D721Med (cell line): ENCODE results near the gene BBS4.
"Not testable (repeated sequence)": the region's sequence is repeated elsewhere in the genome, so short reads cannot be mapped to it uniquely, and the experiment has no call there.

Source experiments
- DNase-seq: peaks from one replicate; pipeline ENCODE4 v3.0.0; 2011; ENCODE audit warnings: low spot score; ENCODE audit not compliant: insufficient read length
- FAIRE-seq: peaks from 2 replicates; lab custom pipeline; 2011; peaks lifted over from hg19 to GRCh38; lab: Jason Lieb, UNC
- TF ChIP-seq, protein P1 (sequence below): IDR thresholded peaks from 2 replicates; pipeline ENCODE4 v1.5.1; 2012; ENCODE audit warnings: mild to moderate bottlenecking, control low read depth; ENCODE audit not compliant: insufficient read depth; ENCODE audit errors: missing control alignments

The BBS4 gene

DNA sequence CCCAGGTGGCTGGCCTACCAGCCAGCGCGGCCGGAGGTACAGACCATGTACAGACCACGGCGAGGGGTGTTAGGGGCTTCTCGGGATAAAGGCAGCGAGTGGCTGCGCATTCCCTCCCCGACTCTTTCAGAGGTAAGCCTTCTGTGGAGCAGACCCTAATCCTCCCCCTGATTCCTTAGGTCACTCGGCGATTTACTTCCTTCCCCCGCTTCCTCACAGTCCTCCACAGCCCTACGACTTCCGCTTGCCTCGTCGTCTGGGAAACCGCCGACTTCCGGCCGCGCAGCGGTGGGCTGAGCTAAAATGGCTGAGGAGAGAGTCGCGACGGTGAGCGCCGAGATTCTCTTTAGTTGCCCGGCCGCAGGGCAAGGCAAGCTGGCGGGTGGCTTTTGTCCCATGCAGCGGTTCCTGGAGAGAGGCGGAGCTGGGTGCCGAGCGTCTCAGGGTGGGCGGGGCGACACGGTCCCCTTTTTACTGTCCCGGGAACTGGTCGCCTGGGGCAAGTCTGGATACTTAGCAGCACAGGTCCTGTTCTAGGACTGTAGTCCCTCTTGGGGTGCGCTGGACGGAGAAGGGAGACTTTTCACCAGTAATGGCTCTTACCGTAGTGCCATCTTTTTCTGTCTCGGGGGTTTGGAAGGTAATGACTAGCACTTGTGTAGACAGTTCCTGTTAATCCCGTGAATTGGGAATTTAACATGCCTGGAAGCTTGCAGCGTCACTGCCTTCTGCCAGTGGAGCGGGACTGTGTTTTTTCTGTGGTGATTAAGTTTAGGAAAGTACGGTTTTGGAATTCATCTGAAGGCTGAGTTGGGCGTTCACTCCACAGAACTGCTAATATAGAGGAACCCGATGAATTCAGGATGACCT is at the start of gene BBS4, which contains the start of gene HIGD2B:
Gene BBS4, plus strand, starts transcription at position 283 of the 870 bp plus-strand sequence. Its CDS starts 21 bp downstream, at position 304.
Gene HIGD2B, minus strand, starts transcription at position 258 of the 870 bp plus-strand sequence. CDS start 9,808 bp downstream, outside the sequence.
- FAIRE-seq, result no peak
- peak; percentile 40 for DNase-seq
- TF ChIP-seq, protein P1, sequence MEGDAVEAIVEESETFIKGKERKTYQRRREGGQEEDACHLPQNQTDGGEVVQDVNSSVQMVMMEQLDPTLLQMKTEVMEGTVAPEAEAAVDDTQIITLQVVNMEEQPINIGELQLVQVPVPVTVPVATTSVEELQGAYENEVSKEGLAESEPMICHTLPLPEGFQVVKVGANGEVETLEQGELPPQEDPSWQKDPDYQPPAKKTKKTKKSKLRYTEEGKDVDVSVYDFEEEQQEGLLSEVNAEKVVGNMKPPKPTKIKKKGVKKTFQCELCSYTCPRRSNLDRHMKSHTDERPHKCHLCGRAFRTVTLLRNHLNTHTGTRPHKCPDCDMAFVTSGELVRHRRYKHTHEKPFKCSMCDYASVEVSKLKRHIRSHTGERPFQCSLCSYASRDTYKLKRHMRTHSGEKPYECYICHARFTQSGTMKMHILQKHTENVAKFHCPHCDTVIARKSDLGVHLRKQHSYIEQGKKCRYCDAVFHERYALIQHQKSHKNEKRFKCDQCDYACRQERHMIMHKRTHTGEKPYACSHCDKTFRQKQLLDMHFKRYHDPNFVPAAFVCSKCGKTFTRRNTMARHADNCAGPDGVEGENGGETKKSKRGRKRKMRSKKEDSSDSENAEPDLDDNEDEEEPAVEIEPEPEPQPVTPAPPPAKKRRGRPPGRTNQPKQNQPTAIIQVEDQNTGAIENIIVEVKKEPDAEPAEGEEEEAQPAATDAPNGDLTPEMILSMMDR, result no peak

DNA sequence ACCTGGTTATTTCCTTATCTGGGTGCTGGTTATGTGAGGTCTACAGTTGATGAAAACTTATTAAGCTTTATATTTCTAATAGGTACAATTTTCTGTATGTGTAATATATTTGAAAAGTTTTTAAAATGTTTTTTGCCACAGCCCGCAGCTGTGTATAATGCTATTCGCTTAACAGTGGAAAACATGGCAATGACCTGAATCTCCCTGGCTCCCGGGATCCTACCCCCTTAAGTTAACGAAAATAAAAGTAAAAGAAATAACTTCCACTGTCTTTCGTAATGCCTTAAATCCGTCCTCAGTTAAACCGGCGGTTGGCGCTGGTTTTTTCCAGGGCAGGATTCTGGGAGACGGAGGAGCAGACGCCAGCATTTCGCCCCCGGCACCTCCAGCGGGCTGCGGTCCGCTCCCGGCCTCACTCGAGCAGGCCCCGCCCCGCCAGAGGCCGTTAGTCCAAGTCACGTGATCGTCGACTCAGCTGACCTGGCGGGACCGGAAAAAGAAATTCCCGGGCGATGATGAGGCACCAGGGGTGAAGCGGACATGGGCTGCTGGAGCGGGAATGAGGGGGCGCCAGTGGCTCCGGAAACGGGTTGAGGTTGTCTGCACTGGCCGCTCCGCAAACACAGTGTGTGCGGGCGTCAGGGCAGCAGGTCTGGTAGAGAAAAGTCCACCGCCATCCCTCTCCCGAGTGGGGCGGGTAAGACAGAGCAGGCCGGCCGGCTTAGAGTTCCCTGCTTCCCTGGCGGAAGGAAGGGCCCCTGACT is 49.3 kb upstream of the BBS4 start:
- DNase-seq, FAIRE-seq: not testable (repeated sequence)

GRCh38 chr15:72639759-72640483 is 46.1 kb upstream of the BBS4 start:
- DNase-seq, FAIRE-seq: not testable (repeated sequence)

DNA sequence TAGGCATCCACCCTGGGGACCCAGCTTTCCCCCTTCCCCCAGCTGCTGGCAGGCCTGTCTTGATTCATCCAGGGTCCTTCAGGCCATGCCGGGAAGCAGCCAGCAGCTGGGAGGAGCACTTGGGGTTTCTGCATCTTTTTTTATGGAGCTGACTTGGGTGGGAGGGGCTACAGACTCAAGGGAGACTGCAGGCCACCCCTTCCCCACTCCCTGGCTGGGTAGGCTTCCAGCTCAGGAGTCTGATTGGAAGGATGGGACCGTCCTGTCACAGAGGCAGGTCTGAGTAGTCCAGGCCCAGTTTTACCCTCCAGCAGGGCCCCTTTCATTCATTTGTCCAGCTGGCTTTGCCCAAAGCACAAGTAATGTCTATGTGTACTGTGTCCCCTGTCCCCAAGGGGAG is 43.7 kb upstream of the BBS4 start:
- FAIRE-seq, DNase-seq: not testable (repeated sequence)

GRCh38 chr15:72648631-72649253 is 37.3 kb upstream of the BBS4 start:
- FAIRE-seq, DNase-seq: not testable (repeated sequence)

- DNase-seq, FAIRE-seq: not testable (repeated sequence)
Measured at GRCh38 chr15:72654397-72654796, 31.6 kb upstream of the BBS4 start, which contains the start of gene GOLGA6B. Gene GOLGA6B (plus strand): TSS chr15:72654697. CDS start chr15:72654738, 41 bp downstream.

DNA sequence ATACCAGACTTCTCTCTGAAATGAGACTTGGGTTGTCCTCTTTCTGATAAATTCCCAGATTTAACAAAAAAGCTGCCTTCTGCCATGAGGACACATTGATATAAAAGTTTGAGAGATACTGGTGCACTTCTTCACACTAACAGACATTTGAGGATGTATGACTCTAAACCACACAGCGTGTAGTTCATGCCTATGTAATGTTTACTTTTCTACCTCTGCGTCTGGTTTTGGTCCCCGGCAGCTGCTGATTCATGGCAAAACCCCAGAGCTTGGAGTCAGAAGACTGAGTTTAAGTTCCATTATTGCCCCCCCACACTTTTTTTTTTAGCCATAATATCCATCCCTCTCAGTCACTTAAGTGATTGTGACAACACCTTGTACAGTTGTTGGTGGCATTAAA is 30.0 kb upstream of the BBS4 start:
- not testable (repeated sequence) for FAIRE-seq, DNase-seq

DNA sequence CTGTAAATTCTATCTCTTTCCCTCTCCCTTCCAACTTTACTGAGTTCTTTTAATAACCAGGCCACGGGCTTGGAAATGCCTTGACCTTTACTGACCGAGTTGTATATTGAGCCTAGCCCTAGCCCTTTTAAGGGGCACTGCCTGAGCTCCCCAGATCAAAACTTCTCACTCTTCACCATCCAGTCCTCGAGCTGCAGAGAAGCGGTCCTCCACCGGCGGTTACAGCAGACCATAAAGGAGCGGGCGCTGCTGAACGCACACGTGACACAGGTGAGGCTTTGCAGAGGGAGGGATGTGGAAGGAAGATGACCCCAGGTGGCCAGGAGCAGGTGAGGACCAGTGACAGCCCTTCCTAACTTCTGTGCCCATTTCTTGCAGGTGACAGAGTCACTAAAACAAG is 24.9 kb upstream of the BBS4 start:
- FAIRE-seq, DNase-seq: not testable (repeated sequence)

GRCh38 chr15:72663931-72664330 is 22.1 kb upstream of the BBS4 start:
- DNase-seq, result not testable (repeated sequence)

GRCh38 chr15:72665706-72666105 is 20.3 kb upstream of the BBS4 start:
- DNase-seq, FAIRE-seq: not testable (repeated sequence)

More at GRCh38 chr15:72663931-72664330, 22.1 kb upstream of the BBS4 start:
- FAIRE-seq, result not testable (repeated sequence)

DNA sequence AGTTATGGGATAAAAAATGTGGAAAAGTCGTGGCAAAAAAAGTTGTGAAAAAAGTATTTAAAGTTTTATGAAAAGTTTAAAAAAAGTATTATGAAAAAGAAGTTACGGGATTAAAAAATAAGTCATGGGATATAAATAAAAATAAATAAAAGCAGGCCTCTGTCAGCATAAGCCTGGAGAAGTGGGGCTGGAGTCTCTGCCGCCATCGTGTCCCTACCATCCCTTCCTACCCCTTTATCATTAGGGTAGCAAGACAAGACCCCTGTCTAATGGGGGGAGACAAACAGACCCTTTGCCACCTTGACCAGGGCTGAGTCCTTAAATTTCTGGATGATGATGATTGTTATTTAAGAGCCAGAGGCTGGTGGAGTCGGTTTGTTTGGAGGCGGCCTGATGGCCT is 16.2 kb upstream of the BBS4 start:
- DNase-seq, FAIRE-seq: not testable (repeated sequence)

DNA sequence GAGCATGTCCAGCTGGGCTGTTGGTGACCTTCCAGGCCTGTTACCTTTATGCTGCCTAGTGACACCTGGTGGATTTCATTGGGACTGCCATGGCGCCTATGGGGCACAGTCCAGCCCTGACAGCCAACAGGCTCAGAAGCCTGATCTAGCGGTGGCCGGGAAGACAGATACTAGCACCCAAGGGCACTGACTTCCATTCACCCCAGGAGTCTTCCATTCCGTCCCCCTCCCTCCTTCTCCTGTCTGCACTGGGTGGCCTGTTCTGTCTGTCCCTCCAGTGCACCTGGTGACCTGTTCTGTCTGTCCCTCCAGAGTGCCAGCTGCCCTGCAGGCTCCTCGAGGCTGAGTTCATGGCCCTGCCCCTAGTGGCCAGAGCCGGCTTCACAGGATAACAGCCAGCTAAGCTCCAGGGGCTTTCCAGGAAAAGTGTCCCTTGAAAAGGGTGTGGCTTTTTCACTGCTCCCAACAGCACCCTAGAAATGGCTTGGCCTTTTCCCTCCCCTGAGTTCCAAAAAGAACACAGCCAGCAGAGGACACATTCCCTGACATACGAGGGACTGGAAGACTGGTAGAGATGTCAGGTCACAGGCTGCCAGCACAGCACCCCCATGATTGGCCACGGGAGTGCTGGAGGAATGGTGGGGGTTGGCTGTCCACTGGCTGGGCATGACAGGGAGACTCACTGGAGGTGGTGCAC is 15.2 kb upstream of the BBS4 start:
- TF ChIP-seq, protein P1, result peak; percentile 50
- not testable (repeated sequence) for FAIRE-seq, DNase-seq
